IMR-90 (cell line): ENCODE measurements around the gene SLC12A7. TPM values are rescaled to one million over a fixed set of nuclear protein-coding genes. Genes with fewer than 3 reads are reported as not detected.

ENCODE experiments used
- ATAC-seq: fragments of 200-7000 bp; cut with Tn5 transposase; 2 replicates; pipeline ENCODE4 v1.9.1; 2020; ENCODE audit warnings: low read depth, mild to moderate bottlenecking, moderate library complexity
- BruUV-seq: library from RNA; stranded (reverse); fragments of 400-500 nt; replicated peaks from 2 replicates; lab custom pipeline; 2021; lab: Mats Ljungman, UMichigan
- CTCF ChIA-PET: fragments of 300-600 bp; formaldehyde crosslinking; extraction: SDS; loops from one replicate; lab custom pipeline; 2021; ENCODE audit warnings: antibody characterized with exemption; lab: Yijun Ruan, JAX
- POLR2A ChIA-PET: fragments of 300-600 bp; sonication (Branson Sonifier 250); formaldehyde crosslinking; loops from one replicate; lab custom pipeline; 2022; ENCODE audit warnings: antibody characterized with exemption; ENCODE audit not compliant: unreplicated experiment; lab: Charles Lee
- DNase-seq: peaks from one replicate; pipeline ENCODE4 v3.0.0; 2013
- H2AFZ ChIP-seq: replicated peaks from 2 replicates; pipeline ENCODE3; 2013; ENCODE audit warnings: low read length, mild to moderate bottlenecking; ENCODE audit not compliant: poor library complexity
- H2AK5ac ChIP-seq: 2 replicates; pipeline ENCODE4 v1.6.1; 2013; ENCODE audit warnings: low read depth, low read length, inconsistent platforms
- H2AK9ac ChIP-seq: replicated peaks from 2 replicates; pipeline ENCODE3; 2013; ENCODE audit warnings: mild to moderate bottlenecking, low read depth, low read length, moderate library complexity; ENCODE audit not compliant: poor library complexity
- H2BK120ac ChIP-seq: 2 replicates; pipeline ENCODE4 v1.6.1; 2013; ENCODE audit warnings: low read depth, low read length, inconsistent platforms
- H2BK15ac ChIP-seq: 3 replicates; pipeline ENCODE4 v1.6.1; 2013; ENCODE audit warnings: low read depth, low read length, inconsistent platforms
- H2BK20ac ChIP-seq: 2 replicates; pipeline ENCODE4 v1.6.1; 2013; ENCODE audit warnings: low read depth, mild to moderate bottlenecking, inconsistent platforms, low read length, moderate library complexity
- H2BK5ac ChIP-seq: 2 replicates; pipeline ENCODE4 v1.6.1; 2013; ENCODE audit warnings: mild to moderate bottlenecking, low read depth, low read length, inconsistent platforms; ENCODE audit not compliant: poor library complexity, severe bottlenecking
- H3K14ac ChIP-seq: replicated peaks from 2 replicates; pipeline ENCODE4 v1.6.1; 2013; ENCODE audit warnings: low read depth, low read length, inconsistent platforms
- H3K18ac ChIP-seq: 2 replicates; pipeline ENCODE4 v1.6.1; 2013; ENCODE audit warnings: low read depth, low read length, control low read depth
- H3K23ac ChIP-seq: 2 replicates; pipeline ENCODE4 v1.6.1; 2013; ENCODE audit warnings: low read depth, low read length, inconsistent platforms
- H3K27ac ChIP-seq: 2 replicates; pipeline ENCODE4 v1.5.1; 2013; ENCODE audit warnings: mild to moderate bottlenecking, control low read depth, low read length; ENCODE audit not compliant: insufficient read depth
- H3K27me3 ChIP-seq: 2 replicates; pipeline ENCODE4 v1.6.1; 2013; ENCODE audit warnings: low read length; ENCODE audit not compliant: control insufficient read depth, insufficient read depth
- H3K36me3 ChIP-seq: 2 replicates; pipeline ENCODE4 v1.6.1; 2013; ENCODE audit warnings: low read length, mixed read lengths; ENCODE audit not compliant: control insufficient read depth, insufficient read depth
- H3K4ac ChIP-seq: 2 replicates; pipeline ENCODE4 v1.6.1; 2013; ENCODE audit warnings: low read depth, low read length, inconsistent platforms
- H3K4me1 ChIP-seq: 2 replicates; pipeline ENCODE4 v1.6.1; 2013; ENCODE audit warnings: low read length, mixed read lengths; ENCODE audit not compliant: control insufficient read depth, insufficient read depth
- H3K4me2 ChIP-seq: 2 replicates; pipeline ENCODE4 v1.6.1; 2013; ENCODE audit warnings: low read depth, mild to moderate bottlenecking, control low read depth, low read length, moderate library complexity
- H3K4me3 ChIP-seq: 2 replicates; pipeline ENCODE4 v1.5.1; 2013; ENCODE audit warnings: low read depth, mild to moderate bottlenecking, control low read depth, low read length, moderate library complexity; ENCODE audit not compliant: insufficient read depth
- H3K56ac ChIP-seq: 2 replicates; pipeline ENCODE4 v1.6.1; 2013; ENCODE audit warnings: low read length, inconsistent platforms; ENCODE audit not compliant: insufficient read depth; ENCODE audit errors: extremely low read depth
- H3K79me1 ChIP-seq, 2 experiments: 2 replicates each; pipeline ENCODE4 v1.6.1; 2013; ENCODE audit warnings: low read length in 2 of 2, inconsistent platforms in 1 of 2, low read depth in 1 of 2
- H3K9ac ChIP-seq: 2 replicates; pipeline ENCODE4 v1.6.1; 2013; ENCODE audit warnings: low read depth, low read length, control low read depth
- H3K9me1 ChIP-seq: 2 replicates; pipeline ENCODE4 v1.6.1; 2013; ENCODE audit warnings: low read length, inconsistent platforms; ENCODE audit not compliant: insufficient read depth
- H3K9me3 ChIP-seq: 2 replicates; pipeline ENCODE4 v1.6.1; 2013; ENCODE audit warnings: low read length; ENCODE audit not compliant: control insufficient read depth, insufficient read depth
- H4K20me1 ChIP-seq: 2 replicates; pipeline ENCODE4 v1.6.1; 2013; ENCODE audit warnings: low read length, inconsistent platforms; ENCODE audit not compliant: insufficient read depth
- H4K5ac ChIP-seq: 2 replicates; pipeline ENCODE4 v1.6.1; 2013; ENCODE audit warnings: mild to moderate bottlenecking, low read depth, low read length, control low read depth
- H4K8ac ChIP-seq, 2 experiments: 2 replicates each; pipeline ENCODE4 v1.6.1; 2013; ENCODE audit warnings: low read depth in 2 of 2, low read length in 2 of 2, control low read depth in 1 of 2, inconsistent platforms in 1 of 2
- H4K91ac ChIP-seq: 2 replicates; pipeline ENCODE4 v1.6.1; 2013; ENCODE audit warnings: low read depth, low read length, inconsistent platforms; ENCODE audit not compliant: insufficient read depth
- BHLHE40 ChIP-seq: fragments of 150-350 bp; IDR thresholded peaks from 2 replicates; pipeline ENCODE4 v1.6.1; 2016; ENCODE audit warnings: mild to moderate bottlenecking, low read depth, low read length
- CHD1 ChIP-seq: IDR thresholded peaks from 2 replicates; pipeline ENCODE4 v1.6.1; 2012; ENCODE audit warnings: low read depth, low read length, improper control_type of control experiment
- CTCF ChIP-seq: conservative IDR thresholded peaks from 2 replicates; pipeline ENCODE4 v1.5.1; 2012; ENCODE audit warnings: mild to moderate bottlenecking, low read depth, low read length, improper control_type of control experiment
- MXI1 ChIP-seq: IDR thresholded peaks from 2 replicates; pipeline ENCODE4 v1.6.1; 2012; ENCODE audit warnings: low read depth, mild to moderate bottlenecking, low read length, moderate library complexity, borderline replicate concordance
- NFE2L2 ChIP-seq: fragments of 150-350 bp; IDR thresholded peaks from 2 replicates; pipeline ENCODE4 v1.6.1; 2016; ENCODE audit warnings: low read depth, mild to moderate bottlenecking, low read length
- RCOR1 ChIP-seq: IDR thresholded peaks from 2 replicates; pipeline ENCODE4 v1.6.1; 2012; ENCODE audit warnings: mild to moderate bottlenecking, low read length, improper control_type of control experiment; ENCODE audit not compliant: insufficient replicate concordance
- RFX5 ChIP-seq: IDR thresholded peaks from 2 replicates; pipeline ENCODE4 v1.8.0; 2012; ENCODE audit warnings: low read depth, mild to moderate bottlenecking, low read length, moderate library complexity
- USF2 ChIP-seq: fragments of 150-350 bp; IDR thresholded peaks from 2 replicates; pipeline ENCODE4 v1.6.1; 2017; ENCODE audit warnings: mild to moderate bottlenecking, antibody characterized with exemption, low read length, low read depth
- WGBS, 2 experiments: methylation state at CpG; one replicate each; pipeline versions ENCODE4 v1.1.5 to v1.1.7; 2013; ENCODE audit warnings: missing lambda C conversion rate in 2 of 2; ENCODE audit not compliant: insufficient read length in 1 of 2; ENCODE audit errors: extremely low coverage in 2 of 2; 5-methylcytosine and 5-hydroxymethylcytosine counted together
- dilution Hi-C: fragments of 300-500 bp; cut with HindIII; formaldehyde crosslinking; loops from one replicate; pipeline ENCODE4 v1.14.3; 2018; ENCODE audit warnings: low sequenced_read_pairs; ENCODE audit not compliant: unreplicated experiment
- in situ Hi-C: fragments of 300-500 bp; cut with MboI; formaldehyde crosslinking; loops from 3 replicates; pipeline ENCODE4 v1.14.3; 2019; ENCODE audit warnings: low sequenced_read_pairs, inconsistent platforms, mixed read lengths
- intact Hi-C: fragments of 100-400 bp; cut with micrococcal nuclease; formaldehyde crosslinking; loops from 2 replicates; pipeline ENCODE4 v1.10.0; 2022
- polyA plus RNA-seq, 3 experiments: library from polyadenylated mRNA; depleted of rRNA; stranded (reverse); fragments of >200 nt; gene quantifications; 2 replicates each; pipeline ENCODE4 v1.2.3, GENCODE V29; 2012; ENCODE audit warnings: low replicate concordance in 1 of 3
- total RNA-seq: library from RNA; depleted of rRNA; stranded (reverse); fragments of >200 nt; gene quantifications from 2 replicates; pipeline ENCODE4 v1.2.3, GENCODE V29; 2012

Gene SLC12A7
- total and polyA plus RNA-seq, 2 of the 4 experiments (the other 2 are of a cell fraction) = 3.0 to 6.1 TPM

- no peak for TF ChIP-seq MXI1
- TF ChIP-seq RFX5 = no peak
Measured at GRCh38 chr5:1048861-1049838, 62.7 kb downstream of the SLC12A7 start (continued).

- Histone ChIP-seq H3K9ac (no peak overlapping the region), H2BK20ac (no peak overlapping the region), H3K27ac (no peak overlapping the region), H2BK120ac (no peak overlapping the region), H3K4me1 (no peaks in the 10 kb centered on the region), H4K8ac (no peak overlapping the region), H2AK9ac (no peak overlapping the region), H3K4me2 (no peak overlapping the region), H2BK15ac (no peak overlapping the region), H3K27me3 (no peaks in the 10 kb centered on the region), H3K18ac (no peak overlapping the region), H3K9me1 (no peaks in the 10 kb centered on the region), H2BK5ac (no peak overlapping the region), H4K91ac (no peak overlapping the region), H4K5ac (no peak overlapping the region), H3K23ac (no peak overlapping the region), H2AFZ (no peak overlapping the region), H3K4me3 (no peak overlapping the region), H3K36me3 (peaks cover 12% of the 10 kb centered on the region; the same call in 1 of the 2 replicates), H3K79me1 (no peaks in the 10 kb centered on the region), H2AK5ac (no peak overlapping the region), H3K4ac (no peak overlapping the region), H4K20me1 (no peaks in the 10 kb centered on the region), H3K9me3 (no peaks in the 10 kb centered on the region), H3K56ac (no peak overlapping the region), H3K14ac (no peak overlapping the region)
- in situ Hi-C loops = no loop called here
- WGBS, 2 experiments = 80 to 96% methylated on average over 4 to 8 of the region's 11 CpGs
- ChIA-PET POLR2A (no interaction called here), CTCF (no interaction called here)
- intact Hi-C loops = no loop called here
- ATAC-seq (no peak), DNase-seq (no peak)
- dilution Hi-C loops = no loop called here
- no TSS peak for BruUV-seq
- TF ChIP-seq RCOR1 (no peak), CTCF (no peak), BHLHE40 (no peak), CHD1 (no peak), MXI1 (no peak), USF2 (no peak), NFE2L2 (no peak), RFX5 (no peak)
Measured at GRCh38 chr5:1048162-1048721, 63.6 kb downstream of the SLC12A7 start.
